Measurements from ENCODE around the gene CSF2RB. TPM values are rescaled to one million over a fixed set of nuclear protein-coding genes. Genes with fewer than 3 reads are reported as not detected.

Gene CSF2RB
- polyA plus RNA-seq, 1 donor (not counting 4 experiments of a cell fraction or from before 2014, with no cell fraction given) = 0.08 TPM

DNA sequence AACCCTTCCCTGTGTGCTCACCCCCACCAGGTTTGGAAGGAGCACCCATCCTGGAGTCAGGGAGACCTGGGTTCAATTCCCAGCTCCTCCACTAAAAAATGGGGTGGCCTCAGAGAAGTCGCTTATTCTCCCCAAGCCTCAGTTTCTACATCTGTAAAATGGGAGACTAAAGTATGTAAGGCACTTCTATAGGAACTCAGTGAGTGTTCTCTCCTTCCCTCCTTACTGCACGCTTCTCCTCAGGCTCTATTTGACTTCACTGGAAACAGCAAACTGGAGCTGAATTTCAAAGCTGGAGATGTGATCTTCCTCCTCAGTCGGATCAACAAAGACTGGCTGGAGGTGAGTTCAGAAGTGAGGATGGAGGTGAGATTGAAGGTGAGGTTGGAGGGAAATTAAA lies 41.3 kb upstream of the CSF2RB start:
- FAIRE-seq = no peak
- Histone ChIP-seq H3K4me3 (ENCODE audit: control insufficient read depth in 2 of 3, extremely low read depth in 1 of 3, insufficient read depth in 2 of 3, low read depth in 1 of 3, low read length in 3 of 3) (no peak overlapping the region), H3K27me3 (ENCODE audit: control insufficient read depth, extremely low read depth, insufficient read depth, low read length) (no peaks in the 10 kb centered on the region), H3K4me2 (ENCODE audit: control insufficient read depth, extremely low read depth, insufficient read depth, low read depth, low read length) (no peak overlapping the region), H3K4me1 (ENCODE audit: control insufficient read depth, extremely low read depth, insufficient read depth, low read length) (peaks cover 40% of the 10 kb centered on the region), H3K9me3 (ENCODE audit: control insufficient read depth, low read depth, low read length) (no peaks in the 10 kb centered on the region), H3K79me2 (ENCODE audit: control insufficient read depth, insufficient read depth, low read length) (no peaks in the 10 kb centered on the region), H3K36me3 (ENCODE audit: control insufficient read depth in 2 of 2, extremely low read depth in 1 of 2, insufficient read depth in 2 of 2, low read length in 2 of 2) (no peaks in the 10 kb centered on the region), H3K9ac (ENCODE audit: control insufficient read depth, extremely low read depth, insufficient read depth, low read length) (no peak overlapping the region), H4K20me1 (ENCODE audit: control insufficient read depth, extremely low read depth, insufficient read depth, low read length) (no peaks in the 10 kb centered on the region), H3K27ac (ENCODE audit: control insufficient read depth, insufficient read depth, low read length) (no peak overlapping the region), H2AFZ (ENCODE audit: control insufficient read depth, low read length) (no peak overlapping the region), H3K9me1 (ENCODE audit: control insufficient read depth, extremely low read depth, insufficient read depth, low read length) (peaks cover 2% of the 10 kb centered on the region)
- dilution Hi-C loops (cut with MboI; ENCODE audit: extremely low pct_ligation_motif_present, low sequenced_read_pairs) = no loop called here
- DNase-seq (ENCODE audit: low read depth, low spot score) = no peak
- TF ChIP-seq EZH2 (IDR thresholded peaks at IDR 0.05; ENCODE audit: low read length) = no peak
- TF ChIP-seq CTCF (optimal IDR thresholded peaks at IDR 0.05 in 1 of 3, IDR thresholded peaks at IDR 0.05 in 1 of 3, conservative IDR thresholded peaks at IDR 0.05 in 1 of 3; ENCODE audit: extremely low read depth in 1 of 3, insufficient read depth in 2 of 3, low read length in 3 of 3) = no peak

GRCh38 chr22:36872866-36873498 lies 40.4 kb upstream of the CSF2RB start:
- H3K9me3 ChIP-seq (ENCODE audit: control insufficient read depth, low read depth, low read length) = no peaks in the 10 kb centered on the region
- TF ChIP-seq CTCF (optimal IDR thresholded peaks at IDR 0.05 in 1 of 3, IDR thresholded peaks at IDR 0.05 in 1 of 3, conservative IDR thresholded peaks at IDR 0.05 in 1 of 3; ENCODE audit: extremely low read depth in 1 of 3, insufficient read depth in 2 of 3, low read length in 3 of 3) (no peak), EZH2 (IDR thresholded peaks at IDR 0.05; ENCODE audit: low read length) (no peak)
- H2AFZ ChIP-seq (ENCODE audit: control insufficient read depth, low read length) = no peak overlapping the region
- peaks cover 2% of the 10 kb centered on the region for H3K9me1 ChIP-seq (ENCODE audit: control insufficient read depth, extremely low read depth, insufficient read depth, low read length)
- H3K79me2 ChIP-seq (ENCODE audit: control insufficient read depth, insufficient read depth, low read length) = no peaks in the 10 kb centered on the region
- H3K36me3 ChIP-seq (ENCODE audit: control insufficient read depth in 2 of 2, extremely low read depth in 1 of 2, insufficient read depth in 2 of 2, low read length in 2 of 2) = no peaks in the 10 kb centered on the region
- H4K20me1 ChIP-seq (ENCODE audit: control insufficient read depth, extremely low read depth, insufficient read depth, low read length) = no peaks in the 10 kb centered on the region
- no peak for FAIRE-seq
- H3K4me3 ChIP-seq (ENCODE audit: control insufficient read depth in 2 of 3, extremely low read depth in 1 of 3, insufficient read depth in 2 of 3, low read depth in 1 of 3, low read length in 3 of 3) = no peak overlapping the region
- H3K27ac ChIP-seq (ENCODE audit: control insufficient read depth, insufficient read depth, low read length) = no peak overlapping the region
- no peak overlapping the region for H3K9ac ChIP-seq (ENCODE audit: control insufficient read depth, extremely low read depth, insufficient read depth, low read length)
- dilution Hi-C loops (cut with MboI; ENCODE audit: extremely low pct_ligation_motif_present, low sequenced_read_pairs) = no loop called here
- H3K27me3 ChIP-seq (ENCODE audit: control insufficient read depth, extremely low read depth, insufficient read depth, low read length) = peaks cover 4% of the 10 kb centered on the region
- H3K4me2 ChIP-seq (ENCODE audit: control insufficient read depth, extremely low read depth, insufficient read depth, low read depth, low read length) = peak overlapping the region; percentile 62
- H3K4me1 ChIP-seq (ENCODE audit: control insufficient read depth, extremely low read depth, insufficient read depth, low read length) = peaks cover 40% of the 10 kb centered on the region
- DNase-seq (ENCODE audit: low read depth, low spot score) = no peak
